Stimulated activated CD4-positive, alpha-beta T cell treated with anti-CD3 and anti-CD28 coated beads, Interleukin-1b, Interleukin-23, amount 100 ng/mL, for 4 hours (primary cell): ENCODE results near the gene EXOC6B.
"Not testable (repeated sequence)": the region's sequence is repeated elsewhere in the genome, so short reads cannot be mapped to it uniquely, and the experiment has no call there.

Experiments used
- DNase-seq, 2 donors: peaks; one replicate each; pipeline ENCODE4 v3.0.0-alpha.2; 2020; ENCODE audit warnings: low read depth in 2 of 2

The EXOC6B gene

DNA sequence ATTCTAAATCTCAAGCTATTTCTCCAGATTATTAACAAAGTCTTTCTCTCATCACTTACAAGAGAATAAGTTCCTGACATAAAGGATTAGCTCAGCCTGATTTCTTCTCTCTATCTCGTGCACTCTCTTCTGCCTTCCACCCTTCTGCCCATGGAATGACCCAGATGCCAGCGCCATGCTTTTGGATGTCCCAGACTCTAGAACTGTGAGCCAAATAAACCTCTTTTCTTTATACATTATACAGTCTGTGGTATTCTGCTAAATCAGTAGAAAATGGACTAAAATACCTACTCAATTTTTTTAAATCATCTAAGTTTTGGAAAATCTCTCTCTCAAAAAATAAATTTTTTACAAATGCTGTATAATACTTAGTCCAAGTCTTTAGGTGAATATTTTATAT, 218.6 kb downstream of the EXOC6B start:
- no peak for DNase-seq

DNA sequence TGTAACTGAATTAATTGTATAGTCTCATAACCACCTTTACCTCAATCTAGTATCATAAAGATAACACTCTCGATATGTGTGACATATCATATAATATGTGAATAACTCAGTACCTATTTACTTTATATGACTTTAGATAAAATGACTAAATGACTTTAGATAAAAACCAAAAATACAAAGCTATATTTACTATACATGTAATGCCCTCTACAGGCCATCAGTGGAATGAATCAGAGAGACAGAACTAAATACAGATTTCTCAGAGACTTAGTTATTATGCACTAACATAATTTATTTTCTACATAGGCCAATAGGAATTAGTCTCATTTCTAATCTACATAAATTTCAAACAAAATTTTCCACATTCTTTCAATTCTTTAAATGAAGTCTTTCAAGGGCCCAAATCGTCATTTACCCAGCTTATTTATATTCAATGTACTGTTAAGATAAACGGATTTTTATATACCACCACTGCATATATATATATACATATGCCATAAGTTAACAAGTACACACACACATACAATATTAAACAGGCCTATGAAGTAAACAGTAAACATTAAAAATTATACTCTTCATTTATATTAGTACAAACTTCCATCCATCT, 219.9 kb downstream of the EXOC6B start:
- DNase-seq = no peak

DNA sequence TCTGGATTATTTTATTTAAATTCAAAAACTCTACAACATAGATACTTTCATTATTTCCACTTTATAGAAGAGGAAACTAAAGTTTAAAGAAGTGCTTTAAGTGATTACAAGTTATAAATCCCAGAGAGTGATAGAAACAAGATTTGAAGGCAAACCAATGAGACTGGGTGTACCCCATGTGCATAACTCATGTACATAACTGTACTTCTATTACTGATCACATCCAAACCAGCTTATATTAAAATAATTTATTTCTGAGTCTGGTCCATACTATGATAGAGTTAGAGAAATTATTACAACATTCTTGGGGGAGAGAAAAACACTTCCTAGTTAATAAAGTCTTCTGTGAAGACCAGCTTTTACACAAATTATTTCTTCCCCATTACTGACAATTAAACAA, 221.4 kb downstream of the EXOC6B start:
- no peak for DNase-seq

DNA sequence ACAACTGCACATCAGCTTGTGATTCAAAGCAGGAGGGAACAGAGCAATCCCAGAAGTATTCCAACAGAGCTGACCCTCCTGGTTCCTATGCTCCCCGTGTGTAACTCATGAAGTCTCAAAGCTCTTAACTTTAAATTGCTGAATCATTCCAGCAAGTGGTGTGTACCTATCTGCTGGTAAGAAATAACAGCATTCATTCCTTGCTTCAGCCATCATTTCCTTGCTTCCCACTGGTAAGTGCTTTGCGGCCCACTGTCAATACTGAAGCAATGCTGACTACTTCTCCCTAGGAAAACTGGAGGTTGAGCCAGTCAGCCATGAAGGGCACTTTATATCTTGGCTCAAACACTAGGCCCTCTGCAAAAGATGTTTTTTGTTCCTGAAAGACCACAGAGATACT, 222.4 kb downstream of the EXOC6B start:
- DNase-seq = no peak

DNA sequence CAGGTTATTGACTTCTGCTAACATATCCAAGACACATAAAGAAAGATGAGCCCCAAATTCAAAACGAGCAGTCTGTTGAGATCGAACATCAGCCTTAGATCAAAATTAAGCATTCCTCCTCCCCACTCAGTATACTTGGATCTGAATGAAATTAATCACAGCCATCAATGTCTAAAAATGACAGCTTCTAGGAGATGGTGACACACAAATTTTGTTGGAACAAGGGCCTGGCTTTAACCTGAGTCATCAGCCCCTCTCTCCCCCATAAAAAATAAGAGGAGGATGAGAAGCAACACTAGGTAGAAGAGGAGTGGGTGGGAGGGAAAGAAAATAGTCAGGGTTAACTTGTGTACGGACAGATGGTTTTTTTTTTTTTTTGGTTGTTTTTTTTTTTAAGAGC, 223.1 kb downstream of the EXOC6B start:
- DNase-seq = no peak

DNA sequence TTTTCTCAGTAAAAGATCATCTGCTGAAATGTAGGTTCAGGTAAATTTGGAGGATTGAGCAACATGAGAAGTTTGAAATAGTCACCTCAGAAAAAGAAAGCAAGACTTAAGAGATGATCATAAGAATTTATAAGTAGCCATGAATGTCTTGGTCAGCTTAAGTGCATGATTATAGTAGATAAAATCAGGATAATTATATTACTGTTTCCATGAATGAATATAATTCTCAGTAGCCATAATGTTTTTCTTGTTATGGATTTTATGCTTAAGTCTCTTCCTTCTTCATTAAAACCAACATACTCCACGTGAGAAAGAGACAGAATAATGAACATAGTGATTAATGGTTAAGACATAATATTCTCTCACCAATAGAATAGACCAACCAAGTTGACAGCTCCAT, 223.7 kb downstream of the EXOC6B start:
- no peak for DNase-seq

DNA sequence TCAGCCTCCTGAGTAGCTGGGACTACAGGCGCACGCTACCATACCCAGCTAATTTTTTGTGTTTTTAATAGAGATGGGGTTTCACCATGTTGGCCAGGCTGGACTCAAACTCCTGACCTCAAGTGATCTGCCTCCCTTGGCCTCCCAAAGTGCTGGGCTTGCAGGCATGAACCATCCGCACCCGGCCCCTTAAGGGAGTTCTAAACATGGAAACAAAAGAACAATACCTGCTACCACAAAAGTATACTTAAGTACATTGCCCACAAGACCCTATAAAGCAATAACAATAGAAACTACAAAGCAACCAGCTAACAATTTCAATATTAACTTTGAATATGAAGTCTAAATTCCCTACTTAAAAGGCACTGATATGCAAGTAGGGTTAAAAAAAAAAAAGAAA, 242.0 kb downstream of the EXOC6B start:
- DNase-seq = not testable (repeated sequence)

DNA sequence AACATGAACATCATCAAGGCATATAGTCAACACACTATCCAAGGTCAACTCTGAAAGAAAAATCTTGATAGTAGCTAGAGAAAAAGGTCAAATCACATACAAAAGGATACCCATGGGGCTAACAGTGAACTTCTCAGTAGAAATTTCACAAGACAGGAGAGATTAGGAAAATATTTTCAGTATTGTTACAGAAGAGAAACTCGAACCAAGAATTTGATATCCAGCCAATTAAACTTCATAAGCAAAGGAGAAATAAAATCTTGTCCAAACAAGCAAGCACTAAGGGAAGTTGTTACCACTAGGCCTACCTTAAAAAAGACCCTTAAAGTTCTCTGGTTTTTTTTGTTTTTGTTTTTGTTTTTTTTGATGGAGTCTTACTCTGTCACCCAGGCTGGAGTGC, 242.5 kb downstream of the EXOC6B start:
- no peak for DNase-seq

DNA sequence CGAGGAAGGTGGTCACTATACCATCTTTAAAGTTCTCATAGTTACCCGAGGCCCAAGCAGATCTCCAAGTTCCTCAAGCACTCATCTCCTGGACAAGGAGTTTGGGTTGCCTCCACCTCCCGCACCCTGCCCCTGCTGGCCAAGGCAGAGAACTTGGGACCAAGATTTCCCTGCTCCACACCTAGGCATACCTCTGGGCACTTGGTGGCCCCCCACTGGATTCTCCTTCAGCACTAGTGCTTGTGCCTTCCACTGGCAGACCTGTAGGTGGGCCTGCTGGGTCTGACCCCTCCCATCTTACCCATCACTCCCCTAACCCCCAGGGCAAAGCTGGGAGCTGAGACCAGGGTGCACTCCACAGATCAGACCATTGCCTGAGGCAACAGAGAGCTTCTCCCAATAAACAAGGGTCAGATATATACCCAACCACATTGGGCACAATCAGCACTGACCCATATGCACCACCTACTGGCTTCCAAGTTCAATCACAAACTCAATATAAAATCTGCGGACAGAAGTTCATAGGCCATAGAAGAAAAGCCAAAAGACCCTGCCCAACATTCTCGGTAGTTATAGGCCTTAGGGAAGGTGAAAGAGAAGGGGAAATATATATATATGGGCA, 244.2 kb downstream of the EXOC6B start:
- no peak for DNase-seq

DNA sequence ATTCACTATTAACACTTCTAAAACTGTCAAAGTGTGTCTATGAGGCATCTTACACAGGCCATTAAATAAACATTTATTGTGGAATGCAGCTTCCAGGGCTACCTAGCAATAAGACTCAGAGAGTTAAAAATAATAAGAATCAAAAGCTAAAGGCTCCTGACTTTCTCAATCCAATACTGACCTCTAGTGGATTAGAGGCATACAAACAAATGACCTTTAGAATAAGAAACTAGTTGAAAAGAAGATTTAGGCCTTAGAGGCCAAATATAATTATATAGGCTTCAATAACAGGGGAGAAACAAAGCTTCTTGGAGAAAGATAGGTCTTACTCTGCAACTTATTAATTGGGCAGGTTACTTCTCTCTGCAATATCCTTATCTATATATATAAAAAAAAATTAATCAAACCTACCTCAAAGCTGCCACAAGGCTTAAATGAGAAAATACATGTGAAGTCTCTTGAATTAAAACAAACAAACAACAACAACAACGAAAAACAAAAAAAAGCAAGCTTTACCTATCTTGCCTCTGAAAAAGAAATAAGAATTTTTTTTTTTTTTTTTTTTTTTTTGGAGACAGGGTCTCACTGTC, 246.1 kb downstream of the EXOC6B start:
- DNase-seq = no peak

DNA sequence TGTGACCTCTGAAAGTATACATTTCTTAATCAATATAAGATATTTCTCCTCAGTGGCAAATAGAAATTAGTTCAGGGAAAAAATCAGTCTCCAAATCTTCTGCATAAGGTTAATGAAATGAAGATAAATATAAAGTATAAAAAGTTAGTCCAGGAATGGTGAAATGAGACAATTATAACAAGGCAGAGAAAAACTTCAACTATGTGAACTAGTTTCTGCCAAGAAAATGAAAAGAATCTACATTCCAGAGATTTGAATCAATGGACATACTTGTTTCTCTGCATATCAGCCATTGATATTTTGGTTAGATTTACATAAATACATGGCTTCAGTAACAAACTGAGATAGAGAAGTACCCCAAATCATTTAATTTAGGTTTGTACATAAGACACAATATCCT, 249.0 kb downstream of the EXOC6B start:
- no peak for DNase-seq

DNA sequence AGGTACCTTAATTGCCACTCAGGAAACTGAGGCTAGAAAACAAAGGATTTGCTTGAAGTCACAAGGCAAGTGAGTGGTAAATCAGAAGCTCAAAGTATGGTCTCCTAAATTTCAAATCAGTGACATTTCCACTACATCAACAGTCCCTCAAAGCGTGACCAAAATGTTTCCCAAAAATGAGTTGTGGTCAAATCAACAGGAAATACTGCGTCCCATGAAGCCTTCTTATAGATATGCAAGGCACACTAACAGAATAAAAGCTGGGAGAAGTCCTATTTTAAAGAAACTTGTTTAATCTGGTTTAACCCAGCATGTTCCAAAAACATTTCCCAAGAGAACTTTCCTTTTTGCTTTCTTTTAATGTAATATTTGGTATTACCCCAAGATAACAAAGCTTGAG, 249.4 kb downstream of the EXOC6B start:
- DNase-seq = no peak

DNA sequence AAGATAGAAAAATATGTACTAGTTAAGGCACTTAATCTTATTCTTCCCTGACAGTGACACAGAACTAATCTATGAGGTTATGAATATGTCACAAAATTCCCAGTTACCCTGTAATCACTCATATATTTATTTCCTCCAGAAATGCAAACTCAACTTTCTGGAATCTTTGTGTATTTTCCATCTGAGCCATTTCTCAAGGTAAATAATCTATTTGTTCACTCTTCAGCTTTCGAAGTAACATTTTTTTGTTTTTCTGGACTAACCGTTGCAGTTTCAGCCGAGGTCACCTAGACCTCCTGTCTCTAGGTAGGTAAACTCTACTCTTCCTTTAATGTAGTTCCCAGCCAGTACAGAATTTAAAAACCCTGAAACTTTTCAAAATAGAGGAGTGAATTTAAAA, 250.9 kb downstream of the EXOC6B start:
- DNase-seq = no peak

DNA sequence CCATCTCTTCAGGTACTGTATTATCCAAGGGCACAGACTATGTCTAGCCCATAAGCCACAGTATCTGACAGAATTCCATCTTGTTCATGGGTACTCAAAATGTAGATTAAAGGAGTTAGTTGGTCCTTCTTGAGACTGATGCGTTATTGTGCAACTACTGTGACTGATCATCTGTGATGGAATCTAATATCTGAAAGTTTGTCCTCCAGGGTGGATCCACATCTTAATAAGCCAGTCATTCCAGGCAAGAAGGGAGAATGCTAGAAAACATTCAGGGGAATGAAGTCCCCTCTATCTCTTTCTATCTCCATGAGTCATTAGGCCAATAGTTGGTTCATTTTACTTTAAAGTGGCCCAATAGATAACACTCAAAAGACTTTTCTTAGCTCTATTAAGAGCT, 252.6 kb downstream of the EXOC6B start:
- no peak for DNase-seq

DNA sequence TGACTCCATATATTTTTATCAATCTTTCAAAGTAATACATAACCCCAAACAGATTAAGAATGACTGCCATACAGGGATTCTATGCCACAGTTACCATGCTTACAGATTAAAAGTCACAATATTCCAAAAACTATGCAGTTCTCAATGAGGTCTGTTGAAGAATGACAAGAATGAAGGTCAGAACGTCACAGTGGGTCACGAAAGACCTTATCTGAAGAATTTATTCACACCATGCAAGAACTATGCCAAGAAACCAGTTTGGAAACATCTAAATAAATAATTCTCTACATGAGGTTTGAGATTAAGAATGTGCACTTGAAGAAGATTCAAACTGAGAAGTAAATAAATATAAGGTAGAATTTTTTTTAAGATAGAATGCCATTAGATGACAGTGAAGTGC, 253.3 kb downstream of the EXOC6B start:
- no peak for DNase-seq

DNA sequence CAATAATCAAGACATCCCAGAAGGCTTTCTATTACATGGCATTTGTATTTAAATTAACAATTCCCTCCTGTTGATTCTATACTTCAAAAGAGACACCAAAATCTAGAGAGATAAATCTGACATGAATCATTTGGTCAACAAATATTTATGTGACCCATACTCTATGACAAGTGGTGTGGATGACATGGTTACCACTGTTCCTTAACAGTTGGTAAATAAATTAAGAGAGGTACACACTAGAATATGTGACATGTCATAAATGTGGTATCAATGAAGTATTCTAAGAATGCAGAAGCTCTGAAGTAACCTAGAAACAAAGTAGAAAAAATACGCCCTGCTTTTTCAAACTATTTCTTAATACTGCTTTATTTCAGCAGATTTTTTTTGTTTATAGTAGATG, 255.4 kb downstream of the EXOC6B start:
- DNase-seq = no peak

DNA sequence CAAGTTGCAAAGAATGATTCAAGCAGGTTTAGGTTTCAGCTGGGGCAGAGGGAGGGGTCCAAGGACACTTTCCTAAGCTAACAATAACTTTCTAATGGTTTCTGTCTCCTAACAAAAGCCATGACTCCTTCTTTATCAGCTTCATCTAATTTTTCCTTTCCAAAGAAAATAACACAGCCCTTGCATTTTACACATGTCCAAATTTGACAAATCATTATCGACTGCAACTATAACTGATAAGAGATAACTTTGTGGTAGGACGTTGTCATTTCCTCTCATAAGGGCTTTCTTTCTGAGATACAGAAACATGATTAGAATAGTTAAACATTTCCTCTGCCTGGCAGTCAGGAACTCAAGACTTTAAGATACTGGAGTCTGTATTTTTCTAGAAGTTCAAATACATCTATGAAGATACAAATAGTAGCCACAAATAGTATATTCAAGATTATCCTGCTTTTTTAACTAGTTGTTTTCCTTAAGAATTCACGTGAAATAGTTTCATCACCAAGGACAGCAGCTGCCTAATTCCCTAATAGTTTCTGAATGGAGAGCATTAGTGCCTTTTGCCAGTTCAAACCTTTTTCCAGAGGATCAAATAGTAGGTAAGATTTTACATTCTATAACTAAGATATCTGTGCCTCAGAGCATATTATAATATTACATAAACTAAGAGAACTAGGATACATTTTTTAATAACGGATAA, 263.2 kb downstream of the EXOC6B start:
- no peak for DNase-seq

DNA sequence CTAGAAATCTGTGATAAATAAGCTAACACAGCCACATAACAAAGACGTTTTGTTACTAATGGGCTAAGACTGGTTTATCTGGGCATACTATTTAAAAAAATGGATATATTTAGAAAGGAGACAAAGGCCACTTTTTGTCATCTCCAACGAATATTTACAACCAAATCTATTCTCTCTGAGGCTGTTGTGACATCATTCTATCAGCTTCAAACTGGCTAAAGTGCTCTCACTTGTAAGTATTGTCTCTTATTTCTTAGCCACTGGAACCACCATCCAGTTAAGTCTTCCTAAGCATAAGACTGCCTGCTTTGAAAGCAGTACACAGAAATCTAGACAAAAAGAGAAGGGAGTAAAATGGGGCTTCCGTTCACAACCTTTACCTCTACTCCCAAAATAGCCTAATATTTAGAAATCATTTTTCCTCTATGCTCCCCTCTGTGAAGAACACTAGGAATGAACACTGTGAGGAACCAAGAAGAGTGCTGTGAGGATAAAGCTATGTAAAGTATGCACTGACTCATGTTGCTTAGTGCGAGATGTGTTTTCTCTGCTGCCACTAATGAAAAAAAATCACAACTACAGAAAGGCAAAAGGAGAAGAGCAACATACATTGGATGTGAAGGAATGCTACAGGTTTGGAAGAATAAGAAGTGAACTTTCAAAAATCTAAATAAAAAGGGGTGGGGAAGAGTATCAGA, 264.1 kb downstream of the EXOC6B start:
- no peak for DNase-seq

DNA sequence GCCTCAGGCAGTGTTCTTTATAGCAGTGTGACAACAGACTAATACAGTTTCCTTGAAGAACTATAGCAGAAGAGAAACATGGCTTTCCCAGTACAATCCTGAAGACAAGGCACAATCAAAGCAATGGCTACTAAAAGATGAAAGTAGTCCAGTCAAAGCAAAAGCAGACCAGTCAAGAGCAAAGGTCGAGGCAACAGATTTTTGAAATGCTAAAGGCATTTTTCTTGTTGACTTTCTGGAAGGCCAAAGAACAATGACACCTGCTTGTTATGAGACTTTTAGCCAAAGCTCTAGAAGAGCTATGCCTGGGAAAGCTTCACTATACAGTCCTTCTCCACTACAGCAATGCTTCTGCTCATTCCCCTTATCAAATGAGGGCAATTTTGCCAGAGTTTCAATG, 269.9 kb downstream of the EXOC6B start:
- DNase-seq = no peak

DNA sequence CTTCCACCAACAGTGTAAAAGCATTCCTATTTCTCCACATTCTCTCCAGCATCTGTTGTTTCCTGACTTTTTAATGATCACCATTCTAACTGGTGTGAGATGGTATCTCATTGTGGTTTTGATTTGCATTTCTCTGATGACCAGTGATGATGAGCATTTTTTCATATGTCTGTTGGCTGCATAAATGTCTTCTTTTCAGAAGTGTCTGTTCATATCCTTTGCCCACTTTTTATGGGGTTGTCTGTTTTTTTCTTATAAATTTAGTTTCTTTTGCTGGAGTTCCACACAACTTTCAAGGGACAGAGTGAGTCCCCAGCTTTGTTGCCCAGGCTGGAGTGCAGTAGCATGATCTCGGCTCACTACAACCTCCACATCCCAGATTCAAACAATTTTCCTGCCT, 270.5 kb downstream of the EXOC6B start:
- not testable (repeated sequence) for DNase-seq

DNA sequence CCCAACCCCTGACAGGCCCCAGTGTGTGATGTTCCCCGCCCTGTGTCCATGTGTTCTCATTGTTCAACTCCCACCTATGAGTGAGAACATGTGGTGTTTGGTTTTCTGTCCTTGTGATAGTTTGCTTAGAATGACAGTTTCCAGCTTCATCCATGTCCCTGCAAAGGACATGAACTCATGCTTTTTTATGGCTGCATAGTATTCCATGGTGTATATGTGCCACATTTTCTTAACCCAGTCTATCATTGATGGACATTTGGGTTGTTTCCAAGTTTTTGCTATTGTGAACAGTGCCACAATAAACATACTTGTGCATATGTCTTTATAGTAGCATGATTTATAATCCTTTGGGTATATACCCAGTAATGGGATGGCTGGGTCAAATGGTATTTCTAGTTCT, 270.9 kb downstream of the EXOC6B start:
- not testable (repeated sequence) for DNase-seq

DNA sequence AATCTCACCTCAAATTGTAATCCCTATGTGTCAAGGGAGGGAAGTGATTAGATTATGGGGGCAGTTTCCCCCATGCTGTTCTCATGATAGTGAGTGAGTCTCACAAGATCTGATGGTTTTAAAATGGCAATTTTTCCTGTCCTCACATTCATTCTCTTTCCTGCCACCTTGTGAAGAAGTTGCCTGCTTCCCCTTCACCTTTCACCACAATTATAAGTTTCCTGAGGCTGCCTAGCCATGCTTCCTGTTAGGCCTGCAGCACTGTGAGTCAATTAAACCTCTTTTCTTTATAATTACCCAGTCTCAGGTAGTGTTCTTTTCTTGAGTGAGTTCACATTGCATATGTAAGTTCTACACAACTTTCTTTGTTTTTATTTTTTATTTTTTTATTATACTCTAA, 271.5 kb downstream of the EXOC6B start:
- DNase-seq = no peak
